ENCODE data around the gene LMX1A. TPM values are rescaled to one million over a fixed set of nuclear protein-coding genes. Genes with fewer than 3 reads are reported as not detected.

LMX1A gene
- total RNA-seq, 1 donor from 2014 or later: not detected

DNA sequence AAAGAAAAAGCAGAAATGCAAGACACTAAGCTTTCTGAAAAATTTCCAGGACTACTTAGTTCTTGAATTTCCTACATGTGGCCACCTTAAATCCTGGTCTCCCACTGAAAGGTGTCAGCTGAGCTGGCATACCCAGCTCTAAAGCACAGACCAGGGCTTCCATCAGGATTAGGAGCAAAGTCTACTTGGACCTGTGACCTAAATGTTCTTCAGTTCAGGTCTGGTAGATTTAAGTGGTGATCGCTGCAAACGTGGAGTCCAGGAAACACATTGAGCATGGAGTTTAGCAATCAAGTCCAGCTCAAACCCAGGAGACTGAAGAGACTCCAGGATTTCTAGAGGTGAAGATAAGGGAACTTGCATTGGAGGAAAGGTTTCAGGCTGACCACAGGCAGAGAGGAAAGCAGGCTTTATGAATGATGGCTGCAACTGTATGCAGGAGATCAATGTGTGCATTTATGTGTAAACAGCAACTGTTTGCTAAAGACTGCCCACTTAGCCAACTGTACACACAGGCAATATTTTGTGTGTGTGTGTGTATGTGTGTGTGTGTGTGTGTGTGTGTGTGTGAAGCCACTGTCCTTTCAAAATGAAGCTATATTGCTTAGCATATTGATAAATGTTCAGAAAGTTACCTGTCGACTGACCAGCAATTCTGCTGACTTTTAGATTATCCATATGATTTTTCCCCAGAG, 75.2 kb downstream of the LMX1A start:
- Mint-ChIP-seq H3K9me3 (ENCODE audit: unreplicated experiment) (peaks cover 1% of the 10 kb centered on the region), H3K27ac (ENCODE audit: unreplicated experiment) (no peak overlapping the region), H3K4me3 (ENCODE audit: unreplicated experiment) (no peak overlapping the region), H3K27me3 (ENCODE audit: unreplicated experiment) (peaks cover 7% of the 10 kb centered on the region), H3K4me1 (ENCODE audit: low read depth, unreplicated experiment) (peaks cover 8% of the 10 kb centered on the region), H3K36me3 (ENCODE audit: unreplicated experiment) (no peaks in the 10 kb centered on the region)
- TF ChIP-seq, protein P1, sequence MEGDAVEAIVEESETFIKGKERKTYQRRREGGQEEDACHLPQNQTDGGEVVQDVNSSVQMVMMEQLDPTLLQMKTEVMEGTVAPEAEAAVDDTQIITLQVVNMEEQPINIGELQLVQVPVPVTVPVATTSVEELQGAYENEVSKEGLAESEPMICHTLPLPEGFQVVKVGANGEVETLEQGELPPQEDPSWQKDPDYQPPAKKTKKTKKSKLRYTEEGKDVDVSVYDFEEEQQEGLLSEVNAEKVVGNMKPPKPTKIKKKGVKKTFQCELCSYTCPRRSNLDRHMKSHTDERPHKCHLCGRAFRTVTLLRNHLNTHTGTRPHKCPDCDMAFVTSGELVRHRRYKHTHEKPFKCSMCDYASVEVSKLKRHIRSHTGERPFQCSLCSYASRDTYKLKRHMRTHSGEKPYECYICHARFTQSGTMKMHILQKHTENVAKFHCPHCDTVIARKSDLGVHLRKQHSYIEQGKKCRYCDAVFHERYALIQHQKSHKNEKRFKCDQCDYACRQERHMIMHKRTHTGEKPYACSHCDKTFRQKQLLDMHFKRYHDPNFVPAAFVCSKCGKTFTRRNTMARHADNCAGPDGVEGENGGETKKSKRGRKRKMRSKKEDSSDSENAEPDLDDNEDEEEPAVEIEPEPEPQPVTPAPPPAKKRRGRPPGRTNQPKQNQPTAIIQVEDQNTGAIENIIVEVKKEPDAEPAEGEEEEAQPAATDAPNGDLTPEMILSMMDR (IDR thresholded peaks at IDR 0.05; ENCODE audit: partially characterized antibody, unreplicated experiment): no peak
- no peak for DNase-seq

DNA sequence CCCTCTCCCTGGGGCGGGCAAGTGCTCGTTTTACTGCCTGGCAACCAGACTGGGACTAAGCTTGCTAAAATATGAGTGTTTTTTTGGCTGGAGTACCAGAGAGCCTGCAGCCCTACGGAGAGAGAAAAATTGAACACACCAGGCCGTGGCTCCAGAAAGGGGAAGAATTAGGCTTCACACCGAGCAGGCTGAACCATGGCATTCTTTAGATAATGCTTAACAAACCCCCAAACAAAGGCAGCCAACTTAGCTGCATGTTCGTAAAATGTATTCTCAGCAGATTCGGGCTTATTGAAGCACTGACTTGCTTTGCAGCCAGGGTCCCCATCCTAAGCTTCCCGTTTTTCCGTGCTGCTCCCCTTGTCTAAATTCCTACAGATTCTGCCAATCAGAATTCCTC, 76.6 kb downstream of the LMX1A start:
- TF ChIP-seq, protein P1 (IDR thresholded peaks at IDR 0.05; ENCODE audit: partially characterized antibody, unreplicated experiment): no peak
- Mint-ChIP-seq H3K36me3 (ENCODE audit: unreplicated experiment) (no peaks in the 10 kb centered on the region), H3K4me1 (ENCODE audit: low read depth, unreplicated experiment) (peaks cover 16% of the 10 kb centered on the region), H3K4me3 (ENCODE audit: unreplicated experiment) (no peak overlapping the region), H3K27ac (ENCODE audit: unreplicated experiment) (no peak overlapping the region), H3K27me3 (ENCODE audit: unreplicated experiment) (peaks cover 12% of the 10 kb centered on the region), H3K9me3 (ENCODE audit: unreplicated experiment) (peaks cover 4% of the 10 kb centered on the region)
- DNase-seq: no peak

DNA sequence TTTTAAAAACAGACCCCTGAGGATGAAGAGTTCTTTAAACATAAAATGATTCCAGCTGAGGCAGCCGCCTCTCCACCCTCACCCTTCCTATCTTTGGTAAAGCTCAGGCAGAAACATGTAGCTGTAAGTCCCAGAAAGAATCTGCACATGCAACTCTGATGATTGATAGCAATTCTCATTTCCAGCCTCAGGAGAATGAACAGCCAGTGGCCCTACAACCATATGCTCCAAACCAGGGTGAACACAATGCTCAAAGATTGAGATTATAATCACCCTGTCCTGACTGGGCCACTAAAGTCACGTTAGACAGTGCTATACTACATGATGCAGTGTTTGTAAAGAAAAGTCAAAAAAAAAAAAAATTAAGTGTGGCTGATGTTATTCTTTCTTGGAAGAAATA, 80.2 kb downstream of the LMX1A start:
- Mint-ChIP-seq H3K4me1 (ENCODE audit: low read depth, unreplicated experiment) (peaks cover 9% of the 10 kb centered on the region), H3K27me3 (ENCODE audit: unreplicated experiment) (peaks cover 10% of the 10 kb centered on the region), H3K27ac (ENCODE audit: unreplicated experiment) (no peak overlapping the region), H3K36me3 (ENCODE audit: unreplicated experiment) (no peaks in the 10 kb centered on the region), H3K9me3 (ENCODE audit: unreplicated experiment) (peaks cover 6% of the 10 kb centered on the region), H3K4me3 (ENCODE audit: unreplicated experiment) (no peak overlapping the region)
- DNase-seq: no peak
- TF ChIP-seq, protein P1 (IDR thresholded peaks at IDR 0.05; ENCODE audit: partially characterized antibody, unreplicated experiment): no peak

DNA sequence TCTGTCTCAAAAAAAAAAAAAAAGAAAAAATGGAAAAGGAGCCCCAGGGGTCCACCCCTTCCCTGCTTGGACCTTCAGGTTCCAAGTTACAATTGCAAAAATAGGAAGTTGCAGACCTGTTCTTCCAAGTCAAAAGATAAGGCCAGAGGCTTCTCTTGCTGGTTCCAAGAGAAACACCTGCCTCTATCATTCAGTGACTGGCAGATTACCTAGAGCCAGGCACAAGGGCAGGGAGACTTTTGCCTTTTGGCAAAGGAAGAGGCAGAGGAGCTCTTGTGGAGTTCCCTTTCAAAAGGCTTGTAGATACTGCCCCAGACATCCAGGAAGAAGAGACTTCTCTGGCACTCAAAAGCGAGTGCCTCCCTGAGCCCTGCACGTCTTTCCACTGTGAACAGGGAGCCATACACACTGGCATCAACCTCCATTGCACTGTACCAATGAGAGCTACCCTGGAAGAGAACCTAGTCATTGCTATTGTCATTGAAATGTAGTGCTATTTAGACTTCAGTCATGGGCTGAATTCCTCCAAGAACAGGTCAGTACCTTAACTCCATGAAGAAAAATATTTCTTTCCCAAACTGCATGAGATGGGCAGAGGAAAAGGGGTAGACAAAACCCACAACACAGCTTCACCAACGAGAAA, 91.2 kb downstream of the LMX1A start:
- TF ChIP-seq, protein P1 (IDR thresholded peaks at IDR 0.05; ENCODE audit: partially characterized antibody, unreplicated experiment): no peak

More for the DNA sequence above, 91.2 kb downstream of the LMX1A start:
- Mint-ChIP-seq H3K4me1 (ENCODE audit: low read depth, unreplicated experiment) (no peaks in the 10 kb centered on the region), H3K27ac (ENCODE audit: unreplicated experiment) (no peak overlapping the region), H3K4me3 (ENCODE audit: unreplicated experiment) (no peak overlapping the region), H3K36me3 (ENCODE audit: unreplicated experiment) (no peaks in the 10 kb centered on the region), H3K9me3 (ENCODE audit: unreplicated experiment) (peaks cover 2% of the 10 kb centered on the region), H3K27me3 (ENCODE audit: unreplicated experiment) (peaks cover 2% of the 10 kb centered on the region)
- DNase-seq: no peak

All from glutamatergic neuron (in vitro differentiated cells).